Measurements from ENCODE around the gene MSRB2.

The MSRB2 gene

GRCh38 chr10:23081891-23082290 is 13.5 kb upstream of the MSRB2 start:
- no peak overlapping the region for H3K4me3 ChIP-seq (ENCODE audit: low read depth, low read length)
- TF ChIP-seq CTCF (IDR thresholded peaks at IDR 0.05; ENCODE audit: low read depth, low read length, missing control alignments): peak; percentile 24
- no peak for DNase-seq (ENCODE audit: low read depth)

- DNase-seq (ENCODE audit: low read depth): no peak
- H3K4me3 ChIP-seq (ENCODE audit: low read depth, low read length): no peak overlapping the region
- no peak for TF ChIP-seq CTCF (IDR thresholded peaks at IDR 0.05; ENCODE audit: low read depth, low read length, missing control alignments)
Observed at GRCh38 chr10:23088609-23089008, 6.8 kb upstream of the MSRB2 start.

- H3K4me3 ChIP-seq (ENCODE audit: low read depth, low read length): peak overlapping the region; percentile 78; the same call in 1 of the 2 replicates
- no peak for TF ChIP-seq CTCF (IDR thresholded peaks at IDR 0.05; ENCODE audit: low read depth, low read length, missing control alignments)
- no peak for DNase-seq (ENCODE audit: low read depth)
Observed at GRCh38 chr10:23094786-23095403, 484 bp upstream of the MSRB2 start.

GRCh38 chr10:23095966-23096801 is 805 bp downstream of the MSRB2 start:
- DNase-seq (ENCODE audit: low read depth): peak; percentile 12
- TF ChIP-seq CTCF (IDR thresholded peaks at IDR 0.05; ENCODE audit: low read depth, low read length, missing control alignments): no peak
- H3K4me3 ChIP-seq (ENCODE audit: low read depth, low read length): peak overlapping the region; percentile 78

- no peak for DNase-seq (ENCODE audit: low read depth)
- H3K4me3 ChIP-seq (ENCODE audit: low read depth, low read length): no peak overlapping the region; the same call in 1 of the 2 replicates
- TF ChIP-seq CTCF (IDR thresholded peaks at IDR 0.05; ENCODE audit: low read depth, low read length, missing control alignments): no peak
Observed at GRCh38 chr10:23096802-23097549, 1.6 kb downstream of the MSRB2 start.

GRCh38 chr10:23099079-23099478 is 3.7 kb downstream of the MSRB2 start:
- no peak overlapping the region for H3K4me3 ChIP-seq (ENCODE audit: low read depth, low read length)
- no peak for TF ChIP-seq CTCF (IDR thresholded peaks at IDR 0.05; ENCODE audit: low read depth, low read length, missing control alignments)
- no peak for DNase-seq (ENCODE audit: low read depth)
